GM18526 (cell line): ENCODE measurements around the gene BCL7A.

Source experiments
- POLR2A ChIP-seq: IDR thresholded peaks from 3 replicates; pipeline ENCODE4 v1.6.1; 2011; ENCODE audit not compliant: insufficient read length; ENCODE audit errors: extremely low read depth

BCL7A gene

DNA sequence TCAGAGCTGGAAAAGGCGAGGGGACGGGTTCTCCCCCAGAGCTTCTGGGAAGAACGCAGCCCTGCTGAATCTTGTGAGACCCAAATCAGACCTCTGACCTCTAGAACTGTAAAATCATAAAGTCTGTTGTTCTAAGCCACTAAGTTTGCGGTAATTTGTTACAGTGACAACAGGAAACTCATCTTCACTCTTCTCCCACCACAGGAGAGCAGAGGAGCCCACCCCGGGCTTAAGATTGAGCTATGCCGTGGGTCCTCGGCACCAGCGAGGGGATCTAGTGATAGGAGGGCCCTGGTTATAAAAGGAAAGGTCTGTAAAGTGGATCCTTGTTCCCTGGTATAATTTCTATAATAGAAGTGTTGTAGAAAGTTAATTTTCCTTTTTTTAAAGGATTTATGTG, 64.4 kb downstream of the BCL7A start:
- TF ChIP-seq POLR2A, result no peak

DNA sequence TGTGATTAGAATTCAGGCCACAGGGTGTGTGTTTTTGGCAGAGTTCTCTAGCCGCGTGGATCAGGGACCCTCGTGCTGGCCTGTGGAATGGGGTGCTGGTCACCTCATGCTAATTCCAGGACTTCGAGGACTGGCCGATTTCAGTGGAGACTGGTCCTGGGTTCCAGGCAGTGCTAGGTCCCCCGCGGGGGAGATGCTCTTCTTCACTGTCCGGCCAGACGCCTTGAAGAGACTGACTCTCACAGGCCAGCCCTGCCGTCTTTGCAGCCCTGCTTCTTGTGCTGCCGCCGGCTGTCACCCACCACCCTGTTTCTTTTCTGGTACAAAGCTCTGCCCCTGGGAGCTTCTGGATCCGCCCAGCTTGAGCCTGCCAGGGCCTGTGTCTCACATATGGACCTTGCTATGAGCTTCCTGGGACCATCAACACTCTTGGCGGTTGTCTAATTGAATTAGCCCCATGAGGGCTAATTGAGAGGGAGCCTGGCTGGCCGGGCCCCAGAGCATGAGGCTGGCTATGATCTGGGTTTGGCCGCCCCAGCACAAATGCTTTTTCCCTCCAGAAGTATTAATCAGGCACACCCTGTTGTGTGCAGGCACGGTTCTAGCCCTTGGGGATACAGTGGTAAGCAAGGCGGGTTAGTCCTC, 65.1 kb downstream of the BCL7A start:
- TF ChIP-seq POLR2A, result no peak

DNA sequence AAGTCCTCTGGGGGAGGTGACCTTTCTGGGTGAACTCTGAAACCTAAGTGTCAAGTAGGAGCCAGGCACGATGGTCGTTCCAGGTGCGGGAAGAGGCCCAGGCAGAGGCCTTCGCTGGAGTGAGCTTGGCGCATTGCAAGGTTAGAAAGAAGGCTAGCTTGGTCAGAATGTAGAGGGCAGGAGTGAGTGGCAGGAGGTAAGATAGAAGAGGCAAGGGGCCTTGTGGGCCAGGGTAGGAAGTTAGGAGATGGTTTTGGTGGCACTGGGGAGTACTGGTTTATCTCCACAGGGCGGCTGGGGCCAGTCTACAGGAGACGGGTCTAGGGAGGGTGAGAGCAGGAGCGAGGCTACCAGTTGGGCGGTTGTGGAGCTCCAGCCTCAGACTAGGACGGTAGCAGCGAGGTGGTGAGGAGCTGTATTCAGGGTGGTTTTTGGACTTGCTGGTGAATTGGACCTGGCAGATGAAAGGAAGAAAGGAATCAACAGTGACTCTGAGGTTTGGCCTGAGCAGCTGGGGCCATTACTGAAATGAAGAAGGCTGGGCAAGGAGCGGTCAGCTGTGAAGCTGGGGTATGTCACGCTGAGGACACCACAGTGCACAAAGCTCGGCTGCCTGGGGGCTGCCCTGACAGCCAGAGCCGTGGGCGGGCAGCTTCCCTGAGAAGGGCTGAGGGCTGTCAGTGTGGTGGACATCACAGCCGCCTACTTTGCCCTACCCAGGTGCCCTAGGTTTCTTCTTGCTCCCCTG, 65.9 kb downstream of the BCL7A start:
- TF ChIP-seq POLR2A, result no peak

DNA sequence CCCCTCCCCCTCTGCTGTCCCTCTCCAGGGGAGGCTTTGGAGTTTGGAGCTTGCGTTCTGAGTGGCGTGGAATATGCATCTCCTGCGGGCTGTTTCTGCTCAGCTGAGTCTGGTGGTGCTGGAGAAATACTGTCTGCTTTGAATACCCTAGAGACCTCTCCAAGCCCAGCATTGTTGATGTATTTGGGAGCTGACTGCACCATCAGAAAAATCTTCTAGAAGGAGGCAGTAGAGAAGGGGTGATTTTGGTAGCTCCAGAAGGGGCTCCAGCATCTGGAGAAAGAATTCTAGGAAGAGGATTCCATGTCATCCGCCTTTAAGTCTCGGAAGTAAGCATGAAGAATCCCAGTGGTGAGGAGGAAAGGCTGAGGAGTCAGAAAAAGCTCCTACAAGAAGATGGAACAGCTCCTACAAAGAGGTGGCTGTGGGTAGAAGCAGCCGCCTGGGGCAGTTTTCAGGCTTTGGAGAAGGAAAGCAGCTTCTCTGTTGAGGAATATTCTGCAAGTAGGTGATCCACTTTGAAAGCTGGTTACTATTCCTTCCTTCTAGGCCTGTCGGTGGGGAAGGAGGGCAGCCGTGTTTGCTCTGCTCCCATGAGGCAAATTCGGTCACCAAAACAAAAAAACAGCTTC, 66.6 kb downstream of the BCL7A start:
- no peak for TF ChIP-seq POLR2A

DNA sequence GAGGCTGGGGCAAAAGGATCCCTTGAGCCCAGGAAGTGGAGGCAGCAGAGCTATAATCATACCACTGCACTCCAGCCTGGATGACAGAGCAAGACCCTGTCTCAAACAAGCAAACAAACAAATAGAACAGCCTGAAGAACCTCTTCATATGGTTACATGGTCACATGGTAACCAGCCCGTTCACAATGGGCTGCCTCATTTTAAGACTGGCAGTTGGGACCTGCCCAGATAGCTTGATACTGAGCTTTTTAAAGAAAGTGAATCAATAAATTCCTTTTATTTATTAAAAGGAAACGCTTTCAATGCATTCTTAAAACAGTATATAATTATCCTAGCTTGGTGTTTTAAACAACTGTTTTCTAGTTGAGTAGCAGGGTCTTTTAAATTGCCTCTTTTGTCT, 67.4 kb downstream of the BCL7A start:
- no peak for TF ChIP-seq POLR2A

DNA sequence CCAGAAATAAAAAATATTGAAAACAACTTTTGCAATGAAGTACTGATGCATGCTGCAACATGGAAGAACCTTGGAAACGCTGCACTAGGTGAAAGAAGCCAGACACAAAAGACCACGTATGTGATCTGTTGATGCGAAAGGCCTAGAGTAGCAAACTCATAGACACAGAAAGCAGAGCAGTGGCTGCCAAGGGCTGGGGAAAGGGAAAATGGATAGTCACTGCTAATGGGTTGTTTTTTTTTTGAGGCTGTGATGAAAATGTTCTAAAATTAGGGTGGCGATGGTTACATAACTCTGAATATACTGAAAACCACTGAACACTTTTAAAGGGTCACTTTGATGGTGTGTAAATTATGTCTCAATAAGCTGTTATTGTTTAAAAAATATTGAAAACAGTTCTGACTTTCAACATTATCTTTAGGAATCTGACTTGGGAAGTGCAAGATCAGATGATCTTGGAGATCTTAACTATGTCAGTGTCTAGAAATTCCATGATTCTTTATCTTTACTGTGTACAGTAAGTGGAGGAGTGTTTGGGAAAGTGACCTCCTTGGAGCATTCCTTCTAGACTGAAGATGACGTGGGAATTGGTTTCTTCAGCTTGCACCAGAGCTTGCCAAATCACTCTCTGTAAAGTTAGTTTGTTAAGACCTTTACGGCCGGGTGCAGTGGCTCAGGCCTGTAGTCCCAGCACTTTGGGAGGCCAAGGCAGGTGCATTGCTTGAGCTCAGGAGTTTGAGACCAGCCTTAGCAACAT, 69.3 kb downstream of the BCL7A start:
- TF ChIP-seq POLR2A, result no peak

DNA sequence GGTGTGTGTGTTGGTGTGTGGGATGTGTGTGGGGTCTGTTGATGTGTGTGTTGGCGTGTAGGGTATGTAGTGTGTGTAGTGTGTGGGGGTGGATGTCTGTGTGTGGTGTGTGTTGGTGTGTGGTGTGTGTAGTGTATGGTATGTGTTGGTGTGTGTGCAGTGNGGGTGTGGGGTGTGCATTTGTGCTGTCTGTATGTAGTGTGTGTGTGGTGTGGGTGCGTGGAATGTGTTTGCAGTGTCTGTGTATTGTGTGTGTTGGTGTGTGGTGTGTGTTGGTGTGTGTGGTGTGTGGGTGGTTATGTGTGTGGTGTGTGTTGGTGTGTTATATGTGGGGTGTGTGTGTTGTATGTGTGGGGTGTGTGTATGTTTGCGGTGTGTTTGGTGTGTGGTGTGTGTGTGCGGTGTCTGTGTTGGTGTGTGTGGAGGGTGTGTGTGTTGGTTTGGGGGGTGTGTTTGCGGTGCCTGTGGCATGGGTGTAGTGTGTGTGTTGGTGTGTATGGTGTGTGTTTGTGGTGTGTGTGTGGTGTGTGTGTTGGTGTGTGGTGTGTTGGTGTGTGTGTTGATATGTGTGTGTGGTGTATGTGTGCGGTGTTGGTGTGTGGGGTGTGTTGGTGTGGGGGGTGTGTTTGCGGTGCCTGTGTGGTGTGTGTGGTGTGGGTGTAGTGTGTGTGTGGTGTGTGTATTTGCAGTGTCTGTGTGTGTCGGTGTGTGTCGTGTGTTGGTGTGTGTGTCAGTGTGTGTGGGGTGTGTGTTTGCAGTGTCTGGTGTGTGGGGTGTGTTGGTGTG, 71.6 kb downstream of the BCL7A start:
- TF ChIP-seq POLR2A, result no peak

DNA sequence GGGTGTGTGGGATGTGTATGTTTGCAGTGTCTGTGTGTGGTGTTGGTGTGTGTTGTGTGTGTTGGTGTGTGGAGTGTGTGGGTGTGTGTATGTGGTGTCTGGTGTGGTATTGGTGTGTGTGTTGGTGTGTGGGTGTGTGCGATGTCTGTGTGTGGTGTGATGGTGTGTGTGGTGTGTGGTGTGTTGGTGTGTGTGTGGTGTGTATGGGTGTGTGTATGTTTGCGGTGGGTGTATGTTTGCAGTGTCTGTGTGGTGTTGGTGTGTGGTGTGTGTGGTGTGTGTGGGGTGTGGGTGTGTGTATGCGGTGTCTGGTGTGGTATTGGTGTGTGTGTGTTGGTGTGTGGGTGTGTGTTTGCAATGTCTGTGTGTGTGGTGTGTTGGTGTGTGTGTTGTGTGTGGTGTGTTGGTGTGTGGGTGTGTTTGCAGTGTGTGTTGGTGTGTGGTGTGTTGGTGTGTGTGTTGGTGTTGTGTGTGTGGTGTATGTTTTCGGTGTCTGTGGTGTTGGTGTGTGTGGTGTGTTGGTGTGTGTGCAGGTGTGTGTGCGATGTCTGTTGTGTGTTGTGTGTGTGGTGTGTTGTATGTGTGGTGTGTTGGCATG, 72.6 kb downstream of the BCL7A start:
- no peak for TF ChIP-seq POLR2A

DNA sequence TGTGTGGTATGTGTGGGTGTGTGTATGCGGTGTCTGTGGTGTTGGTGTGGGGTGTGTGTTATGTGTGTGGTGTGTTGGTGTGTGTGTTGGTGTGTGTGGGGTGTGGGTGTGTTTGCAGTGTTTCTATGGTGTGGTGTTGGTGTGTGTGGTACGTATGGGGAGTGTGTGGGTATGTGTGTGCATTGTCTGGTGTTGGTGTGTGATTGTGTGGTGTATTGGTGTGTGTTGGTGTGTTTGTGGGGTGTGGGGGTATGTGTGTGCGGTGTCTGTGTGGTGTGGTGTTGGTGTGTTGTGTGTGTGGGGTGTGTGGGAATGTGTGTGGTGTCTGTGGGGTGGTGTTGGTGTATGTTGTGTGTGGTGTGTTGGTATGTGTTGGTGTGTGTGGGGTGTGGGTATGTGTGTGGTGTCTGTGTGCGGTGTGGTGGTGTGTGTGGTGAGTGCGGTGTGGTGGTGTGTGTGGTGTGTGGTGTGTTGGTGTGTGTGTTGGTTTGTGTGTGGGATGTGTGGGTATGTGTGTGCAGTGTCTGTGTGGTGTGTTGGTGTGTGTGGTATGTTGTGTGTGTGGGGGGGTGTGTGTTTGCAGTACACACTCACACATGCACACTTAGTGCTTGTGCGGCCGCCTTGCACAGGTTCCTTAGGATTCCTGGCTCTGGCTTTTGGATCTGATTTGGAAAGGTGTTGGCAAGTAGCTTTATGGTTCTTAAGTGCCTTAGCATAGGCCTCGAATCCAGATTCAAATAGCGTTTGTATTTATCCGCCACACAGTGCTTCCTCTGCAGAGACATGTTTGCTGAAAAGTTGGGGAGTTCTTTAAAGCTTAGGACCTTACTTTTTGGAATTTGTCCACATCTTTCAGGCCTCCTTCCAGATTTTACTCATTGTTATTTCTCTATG, 73.3 kb downstream of the BCL7A start:
- no peak for TF ChIP-seq POLR2A

DNA sequence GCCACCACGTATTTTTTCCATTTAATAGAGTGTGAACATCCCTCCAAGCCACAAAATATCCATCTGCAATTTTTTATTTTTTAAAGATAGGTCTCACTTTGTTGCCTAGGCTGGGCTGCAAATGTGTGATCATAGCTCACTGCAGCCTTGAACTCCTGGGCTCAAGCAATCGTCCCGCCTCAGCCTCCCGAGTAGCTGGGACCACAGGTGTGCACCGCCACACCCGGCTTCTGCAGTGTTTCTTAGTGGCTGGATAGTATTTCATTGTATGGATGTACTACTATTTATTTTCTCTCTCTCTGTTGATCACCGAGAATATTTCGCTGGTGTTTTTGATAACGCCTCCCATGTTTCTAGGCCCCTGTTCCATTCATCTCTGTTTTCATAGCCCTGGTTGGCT, 74.3 kb downstream of the BCL7A start:
- no peak for TF ChIP-seq POLR2A

DNA sequence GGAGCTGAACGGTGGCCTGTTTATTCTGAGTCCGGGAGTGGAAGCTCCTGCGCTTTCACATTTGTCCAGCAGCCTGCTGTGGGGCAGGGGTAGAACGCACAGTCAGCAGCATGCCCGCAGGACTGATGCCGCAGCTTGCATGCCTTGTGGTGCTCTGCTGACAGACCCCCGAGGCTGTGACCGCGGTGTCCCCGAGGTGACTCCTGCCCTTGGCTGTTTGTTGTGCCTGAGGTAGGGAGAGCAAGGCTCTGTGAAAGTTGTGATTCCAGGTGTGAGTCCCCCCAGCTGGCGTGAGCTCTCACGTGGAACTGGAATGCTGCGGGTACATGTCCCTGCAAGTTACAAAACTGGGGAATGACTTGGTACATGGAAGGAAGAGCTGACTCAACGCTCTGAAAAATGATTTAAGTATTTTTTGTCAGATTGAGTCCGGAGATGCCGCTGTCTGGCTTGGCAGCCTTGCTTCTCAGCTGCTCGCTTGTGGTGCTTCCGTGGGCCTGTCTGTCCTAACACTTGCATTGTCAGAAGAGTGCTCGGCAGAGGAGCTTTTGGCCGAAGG, 75.0 kb downstream of the BCL7A start:
- TF ChIP-seq POLR2A, result no peak

DNA sequence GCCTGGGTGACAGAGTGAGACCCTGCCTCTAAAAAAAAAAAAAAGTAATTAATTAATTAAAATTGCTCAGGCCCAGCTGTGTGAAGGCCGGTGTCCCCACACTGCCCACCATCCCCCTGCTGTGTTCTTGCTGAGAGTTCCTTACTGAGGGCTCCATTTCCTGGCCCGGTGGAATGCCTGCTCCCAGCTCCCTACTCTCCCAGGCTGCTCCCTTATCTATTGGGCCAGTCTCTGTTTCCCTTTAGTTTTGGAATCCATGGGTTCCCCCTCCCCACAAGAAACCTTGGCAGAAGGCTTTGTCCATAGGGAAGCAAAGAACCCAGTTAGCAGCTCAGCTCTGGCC, 75.9 kb downstream of the BCL7A start:
- no peak for TF ChIP-seq POLR2A

DNA sequence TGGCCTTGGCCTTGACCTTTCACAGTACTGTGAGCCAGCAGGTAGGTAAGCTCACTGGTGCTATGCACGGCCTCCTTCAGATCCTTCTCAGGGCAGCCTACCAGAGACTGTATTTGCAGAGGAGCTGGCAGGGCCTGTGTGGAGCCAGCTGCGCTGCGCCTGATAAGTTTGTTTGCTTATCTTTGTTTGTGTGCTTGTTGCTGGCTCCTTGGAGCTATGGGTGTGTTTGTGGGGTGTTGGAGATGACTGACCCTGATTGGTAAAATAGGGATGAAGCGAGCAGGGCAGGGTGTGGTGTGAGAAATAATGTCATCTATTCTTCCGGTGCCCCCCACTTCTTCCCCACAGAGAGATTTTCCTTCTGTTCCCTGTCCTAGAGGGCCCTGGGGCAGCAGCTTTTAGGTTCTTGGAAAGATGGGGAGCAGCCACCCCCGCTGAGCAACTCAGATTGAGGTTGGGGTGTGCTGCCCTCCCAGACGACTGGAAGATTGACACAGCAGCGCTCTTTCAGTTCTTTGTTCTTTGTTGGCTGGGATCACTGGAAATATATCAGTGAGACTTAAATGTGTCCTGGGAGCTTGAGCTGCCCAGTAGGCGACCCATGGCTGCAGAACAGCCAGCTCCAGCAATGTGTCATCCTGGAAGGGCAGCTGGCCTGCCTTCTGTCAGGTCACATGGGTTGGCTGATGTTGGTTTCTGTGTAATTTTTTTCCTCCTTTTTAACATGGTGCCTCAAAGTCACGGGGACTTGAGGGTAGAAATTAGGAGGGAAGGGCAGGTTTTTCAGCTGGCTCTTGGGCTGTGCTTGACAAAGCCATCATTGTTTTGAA, 76.5 kb downstream of the BCL7A start:
- TF ChIP-seq POLR2A, result no peak

DNA sequence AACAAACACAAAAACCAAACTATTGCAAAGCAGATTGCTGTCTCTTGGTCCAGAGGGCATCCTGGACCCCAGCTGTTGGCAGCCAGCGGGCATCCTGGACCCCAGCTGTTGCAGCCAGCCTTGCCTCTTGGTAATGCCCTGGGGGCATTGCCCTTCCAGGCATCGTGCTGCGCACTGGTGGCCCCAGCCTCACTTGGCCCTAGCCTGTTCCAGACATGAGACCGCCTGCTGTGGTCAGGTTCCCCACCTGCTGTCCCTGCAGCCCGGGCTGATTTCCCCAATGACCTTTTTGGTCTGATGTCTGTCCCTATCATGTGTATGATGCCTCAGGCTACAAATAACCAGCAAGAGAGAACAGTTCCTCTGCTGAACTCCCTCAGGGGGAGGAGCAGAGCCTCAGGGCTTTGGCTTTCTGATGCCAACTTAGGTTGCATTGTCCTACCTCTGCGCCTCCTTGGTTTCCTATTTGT, 77.6 kb downstream of the BCL7A start:
- no peak for TF ChIP-seq POLR2A
